Measurements from ENCODE around the gene HSF2.
A peak's percentile ranks its signal among the peaks of the same experiment; 100 is the strongest.

HSF2 gene

GRCh38 chr6:122381494-122382265 is 17.8 kb upstream of the HSF2 start:
- Histone ChIP-seq H3K9me3 (ENCODE audit: control insufficient read depth, low read length) (no peaks in the 10 kb centered on the region), H3K4me1 (ENCODE audit: control insufficient read depth, insufficient read depth, low read length) (no peaks in the 10 kb centered on the region), H3K27me3 (ENCODE audit: control insufficient read depth, insufficient read depth, low read length) (no peaks in the 10 kb centered on the region), H3K4me3 (ENCODE audit: low read length) (no peak overlapping the region), H3K9ac (ENCODE audit: low read length) (no peak overlapping the region), H3K36me3 (ENCODE audit: control insufficient read depth, insufficient read depth, low read length) (no peaks in the 10 kb centered on the region)

DNA sequence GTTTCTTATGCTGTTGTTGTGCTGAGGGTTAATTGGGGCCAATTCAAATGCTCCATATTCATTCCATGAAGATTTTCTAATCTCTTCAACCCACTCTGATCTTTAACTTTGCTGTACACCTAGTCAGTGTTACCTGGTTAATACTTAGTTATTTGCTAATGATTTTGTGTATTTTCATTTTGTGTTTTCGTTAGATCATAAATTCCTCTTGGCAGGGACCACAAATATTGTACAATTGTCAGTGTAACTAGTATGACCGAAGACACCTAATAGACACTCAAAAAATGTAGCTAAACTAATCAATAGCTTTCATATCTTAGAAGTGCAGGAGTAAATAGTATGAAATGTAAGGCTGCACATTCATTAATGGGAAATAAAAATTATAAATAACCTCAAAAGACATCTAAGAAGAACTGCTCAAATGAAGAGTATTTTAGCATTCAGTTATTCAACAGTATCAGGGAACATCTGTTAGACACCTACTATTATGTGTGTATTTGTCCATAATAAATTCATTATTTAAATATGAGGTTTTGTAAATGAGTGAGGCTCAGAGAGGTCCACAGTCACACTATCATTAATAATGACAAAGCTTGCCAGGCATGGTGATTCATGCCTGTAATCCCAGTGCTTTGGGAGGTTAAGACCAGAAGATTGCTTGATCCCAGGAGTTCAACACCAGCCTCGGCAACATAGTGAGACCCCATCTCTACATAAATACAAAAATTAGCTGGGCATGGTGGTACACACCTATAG is 13.4 kb upstream of the HSF2 start:
- H3K27me3 ChIP-seq (ENCODE audit: control insufficient read depth, insufficient read depth, low read length) = no peaks in the 10 kb centered on the region
- no peak overlapping the region for H3K4me3 ChIP-seq (ENCODE audit: low read length)
- H3K9ac ChIP-seq (ENCODE audit: low read length) = no peak overlapping the region
- H3K9me3 ChIP-seq (ENCODE audit: control insufficient read depth, low read length) = no peaks in the 10 kb centered on the region
- peaks cover 12% of the 10 kb centered on the region for H3K4me1 ChIP-seq (ENCODE audit: control insufficient read depth, insufficient read depth, low read length)
- no peaks in the 10 kb centered on the region for H3K36me3 ChIP-seq (ENCODE audit: control insufficient read depth, insufficient read depth, low read length)

DNA sequence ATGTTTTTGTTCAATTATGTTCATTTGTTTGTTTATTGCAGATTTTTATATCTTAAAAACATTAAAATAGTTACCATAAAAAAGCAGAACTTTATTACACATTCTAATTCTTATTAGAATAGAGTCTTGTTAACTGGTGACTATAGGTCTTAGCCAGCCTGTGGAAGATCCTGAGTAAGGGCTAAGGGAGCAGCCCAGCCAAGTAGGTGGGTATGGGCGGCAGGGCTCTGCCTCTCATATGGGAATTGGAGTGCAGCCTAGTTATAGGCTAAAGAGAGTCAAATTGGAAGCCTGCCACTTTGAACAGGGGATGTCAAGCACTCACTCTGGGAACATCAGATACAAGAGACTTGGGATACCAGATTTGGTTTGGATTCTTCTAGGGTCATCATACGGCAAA is 10.5 kb upstream of the HSF2 start:
- H3K9ac ChIP-seq (ENCODE audit: low read length) = no peak overlapping the region

GRCh38 chr6:122389704-122390372 is 9.6 kb upstream of the HSF2 start:
- Histone ChIP-seq H3K36me3 (ENCODE audit: control insufficient read depth, insufficient read depth, low read length) (no peaks in the 10 kb centered on the region), H3K9me3 (ENCODE audit: control insufficient read depth, low read length) (no peaks in the 10 kb centered on the region), H3K27me3 (ENCODE audit: control insufficient read depth, insufficient read depth, low read length) (no peaks in the 10 kb centered on the region), H3K4me1 (ENCODE audit: control insufficient read depth, insufficient read depth, low read length) (peaks cover 12% of the 10 kb centered on the region), H3K4me3 (ENCODE audit: low read length) (no peak overlapping the region), H3K9ac (ENCODE audit: low read length) (no peak overlapping the region)

More for the DNA sequence above, 10.5 kb upstream of the HSF2 start:
- no peaks in the 10 kb centered on the region for H3K9me3 ChIP-seq (ENCODE audit: control insufficient read depth, low read length)
- H3K36me3 ChIP-seq (ENCODE audit: control insufficient read depth, insufficient read depth, low read length) = no peaks in the 10 kb centered on the region
- H3K27me3 ChIP-seq (ENCODE audit: control insufficient read depth, insufficient read depth, low read length) = no peaks in the 10 kb centered on the region
- H3K4me1 ChIP-seq (ENCODE audit: control insufficient read depth, insufficient read depth, low read length) = peaks cover 12% of the 10 kb centered on the region
- no peak overlapping the region for H3K4me3 ChIP-seq (ENCODE audit: low read length)

DNA sequence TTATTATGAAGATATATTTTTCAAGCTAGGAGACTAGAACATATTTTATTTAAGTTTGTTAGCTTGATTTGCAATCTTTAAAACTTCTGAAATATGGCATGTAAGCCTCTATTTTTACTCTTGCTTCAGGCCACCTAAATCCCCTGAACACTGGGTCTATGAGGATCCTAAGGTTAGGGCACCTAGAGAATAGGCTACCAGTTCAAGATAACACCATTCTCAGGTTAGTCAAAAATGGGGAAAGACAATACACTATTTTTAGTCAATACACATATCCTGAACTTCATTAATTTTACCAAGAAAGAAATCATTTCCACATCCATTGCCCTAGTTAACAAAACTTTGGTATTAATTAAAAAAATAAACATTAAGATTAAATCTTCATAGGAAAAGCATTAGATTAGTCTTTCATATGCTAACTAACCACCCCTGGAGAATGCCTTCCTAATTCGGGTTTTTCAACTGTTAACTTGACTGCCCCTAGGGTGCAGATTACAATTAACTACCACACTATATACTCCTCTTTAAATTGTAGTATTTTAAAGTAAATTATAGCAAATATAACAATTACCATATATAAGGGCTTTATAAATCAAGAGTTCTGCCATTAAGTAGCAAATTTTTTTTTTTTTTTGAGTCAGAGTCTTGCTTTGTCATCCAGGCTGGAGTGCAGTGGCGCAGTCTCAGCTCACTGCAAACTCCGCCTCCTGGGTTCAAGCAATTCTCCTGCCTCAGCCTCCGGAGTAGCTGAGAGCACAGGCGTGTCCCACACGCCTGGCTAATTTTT is 6.7 kb upstream of the HSF2 start:
- no peak overlapping the region for H3K9ac ChIP-seq (ENCODE audit: low read length)
- peaks cover 12% of the 10 kb centered on the region for H3K4me1 ChIP-seq (ENCODE audit: control insufficient read depth, insufficient read depth, low read length)
- H3K36me3 ChIP-seq (ENCODE audit: control insufficient read depth, insufficient read depth, low read length) = no peaks in the 10 kb centered on the region
- H3K9me3 ChIP-seq (ENCODE audit: control insufficient read depth, low read length) = no peaks in the 10 kb centered on the region
- H3K4me3 ChIP-seq (ENCODE audit: low read length) = no peak overlapping the region
- no peaks in the 10 kb centered on the region for H3K27me3 ChIP-seq (ENCODE audit: control insufficient read depth, insufficient read depth, low read length)

- no peaks in the 10 kb centered on the region for H3K9me3 ChIP-seq (ENCODE audit: control insufficient read depth, low read length)
- H3K9ac ChIP-seq (ENCODE audit: low read length) = no peak overlapping the region
- H3K4me3 ChIP-seq (ENCODE audit: low read length) = no peak overlapping the region
- H3K27me3 ChIP-seq (ENCODE audit: control insufficient read depth, insufficient read depth, low read length) = no peaks in the 10 kb centered on the region
- H3K36me3 ChIP-seq (ENCODE audit: control insufficient read depth, insufficient read depth, low read length) = no peaks in the 10 kb centered on the region
- H3K4me1 ChIP-seq (ENCODE audit: control insufficient read depth, insufficient read depth, low read length) = peaks cover 12% of the 10 kb centered on the region
Measured at GRCh38 chr6:122393351-122393896, 6.0 kb upstream of the HSF2 start.

- no peaks in the 10 kb centered on the region for H3K36me3 ChIP-seq (ENCODE audit: control insufficient read depth, insufficient read depth, low read length)
- no peaks in the 10 kb centered on the region for H3K9me3 ChIP-seq (ENCODE audit: control insufficient read depth, low read length)
Measured at GRCh38 chr6:122394016-122394415, 5.4 kb upstream of the HSF2 start.

GRCh38 chr6:122399055-122399347 is 451 bp upstream of the HSF2 start:
- Histone ChIP-seq H3K9ac (ENCODE audit: low read length) (no peak overlapping the region), H3K9me3 (ENCODE audit: control insufficient read depth, low read length) (no peaks in the 10 kb centered on the region), H3K27me3 (ENCODE audit: control insufficient read depth, insufficient read depth, low read length) (no peaks in the 10 kb centered on the region), H3K4me3 (ENCODE audit: low read length) (no peak overlapping the region), H3K36me3 (ENCODE audit: control insufficient read depth, insufficient read depth, low read length) (no peaks in the 10 kb centered on the region), H3K4me1 (ENCODE audit: control insufficient read depth, insufficient read depth, low read length) (no peaks in the 10 kb centered on the region)

More at GRCh38 chr6:122394016-122394415, 5.4 kb upstream of the HSF2 start:
- no peak overlapping the region for H3K9ac ChIP-seq (ENCODE audit: low read length)
- H3K4me3 ChIP-seq (ENCODE audit: low read length) = no peak overlapping the region
- no peaks in the 10 kb centered on the region for H3K27me3 ChIP-seq (ENCODE audit: control insufficient read depth, insufficient read depth, low read length)
- H3K4me1 ChIP-seq (ENCODE audit: control insufficient read depth, insufficient read depth, low read length) = peaks cover 11% of the 10 kb centered on the region

- peak overlapping the region; percentile 85 for H3K9ac ChIP-seq (ENCODE audit: low read length)
- H3K27me3 ChIP-seq (ENCODE audit: control insufficient read depth, insufficient read depth, low read length) = no peaks in the 10 kb centered on the region
- no peaks in the 10 kb centered on the region for H3K36me3 ChIP-seq (ENCODE audit: control insufficient read depth, insufficient read depth, low read length)
- peak overlapping the region; percentile 77 for H3K4me3 ChIP-seq (ENCODE audit: low read length)
- no peaks in the 10 kb centered on the region for H3K9me3 ChIP-seq (ENCODE audit: control insufficient read depth, low read length)
- H3K4me1 ChIP-seq (ENCODE audit: control insufficient read depth, insufficient read depth, low read length) = no peaks in the 10 kb centered on the region
Measured at GRCh38 chr6:122400121-122400450, 634 bp downstream of the HSF2 start.

GRCh38 chr6:122400462-122401089 is 1.1 kb downstream of the HSF2 start:
- H3K4me3 ChIP-seq (ENCODE audit: low read length) = no peak overlapping the region
- H3K36me3 ChIP-seq (ENCODE audit: control insufficient read depth, insufficient read depth, low read length) = no peaks in the 10 kb centered on the region
- H3K9me3 ChIP-seq (ENCODE audit: control insufficient read depth, low read length) = no peaks in the 10 kb centered on the region
- H3K9ac ChIP-seq (ENCODE audit: low read length) = peak overlapping the region; percentile 85
- H3K27me3 ChIP-seq (ENCODE audit: control insufficient read depth, insufficient read depth, low read length) = no peaks in the 10 kb centered on the region
- H3K4me1 ChIP-seq (ENCODE audit: control insufficient read depth, insufficient read depth, low read length) = no peaks in the 10 kb centered on the region

- Histone ChIP-seq H3K9ac (ENCODE audit: low read length) (no peak overlapping the region), H3K9me3 (ENCODE audit: control insufficient read depth, low read length) (no peaks in the 10 kb centered on the region), H3K4me3 (ENCODE audit: low read length) (no peak overlapping the region), H3K36me3 (ENCODE audit: control insufficient read depth, insufficient read depth, low read length) (no peaks in the 10 kb centered on the region), H3K27me3 (ENCODE audit: control insufficient read depth, insufficient read depth, low read length) (no peaks in the 10 kb centered on the region), H3K4me1 (ENCODE audit: control insufficient read depth, insufficient read depth, low read length) (no peaks in the 10 kb centered on the region)
Measured at GRCh38 chr6:122401104-122401503, 1.7 kb downstream of the HSF2 start.
